Measurements from ENCODE around the gene RBMS1.

GRCh38 chr2:160373263-160373662 is 120.3 kb downstream of the RBMS1 start:
- no peak for TF ChIP-seq CTCF (IDR thresholded peaks at IDR 0.05)
- TF ChIP-seq POLR2A (IDR thresholded peaks at IDR 0.05), result no peak

All from right lobe of liver (tissue), 4 donors.